ENCODE data around the gene SH3PXD2A. TPM values are rescaled to one million over a fixed set of nuclear protein-coding genes. Genes with fewer than 3 reads are reported as not detected.

Gene SH3PXD2A
- total and polyA plus RNA-seq, 2 of the 4 experiments (the other 2 are of a cell fraction) = 6.3 to 23.0 TPM

DNA sequence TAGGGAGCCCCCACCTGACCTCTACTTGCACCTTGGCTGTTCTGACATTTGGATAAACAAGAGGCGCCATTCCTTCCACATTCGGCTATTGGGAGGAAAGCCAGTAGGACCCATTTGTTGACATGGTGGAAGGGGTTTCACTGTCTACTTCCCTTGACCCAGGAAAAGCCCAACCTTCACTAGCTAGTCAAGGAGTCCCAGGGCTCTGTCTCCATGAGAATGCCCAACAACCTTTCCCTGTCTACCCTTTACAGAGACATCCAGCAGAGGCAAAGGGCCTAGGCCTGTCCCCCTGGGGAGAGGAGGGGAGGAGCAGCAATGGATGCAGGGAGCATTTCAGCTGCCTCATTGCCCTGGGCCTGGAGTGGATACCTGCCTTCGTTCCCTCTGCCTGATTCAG is 225.8 kb downstream of the SH3PXD2A start:
- Histone ChIP-seq H3K4me3 (ENCODE audit: insufficient read depth, low read depth, low read length) (no peak overlapping the region), H3K14ac (replicated peaks; ENCODE audit: low read depth, low read length) (no peak overlapping the region), H2AK5ac (ENCODE audit: low read depth, low read length) (0 out of 2 replicates have a peak overlapping the region, but pooled peaks have one; percentile 3), H2AK9ac (replicated peaks; ENCODE audit: low read depth, low read length, poor library complexity) (no peak overlapping the region), H3K9me1 (ENCODE audit: insufficient read depth, low read length) (peaks cover 9% of the 10 kb centered on the region), H3K27me3 (ENCODE audit: control insufficient read depth, insufficient read depth, low read length) (no peaks in the 10 kb centered on the region), H3K4ac (ENCODE audit: low read depth, low read length) (no peak overlapping the region), H3K36me3 (ENCODE audit: control insufficient read depth, insufficient read depth, low read length) (peaks cover 60% of the 10 kb centered on the region), H3K4me2 (ENCODE audit: low read depth, low read length) (no peak overlapping the region), H3K23ac (ENCODE audit: low read depth, low read length) (no peak overlapping the region), H4K20me1 (ENCODE audit: insufficient read depth, low read length) (peaks cover 34% of the 10 kb centered on the region), H2BK120ac (ENCODE audit: low read depth, low read length) (no peak overlapping the region), H3K4me1 (ENCODE audit: control insufficient read depth, insufficient read depth, low read length) (peaks cover 2% of the 10 kb centered on the region; the same call in 1 of the 2 replicates), H3K9ac (ENCODE audit: low read depth, low read length) (no peak overlapping the region), H3K56ac (ENCODE audit: extremely low read depth, insufficient read depth, low read length) (no peak overlapping the region), H3K18ac (ENCODE audit: low read depth, low read length) (no peak overlapping the region), H2BK5ac (ENCODE audit: low read depth, low read length, poor library complexity, severe bottlenecking) (no peak overlapping the region), H2BK15ac (ENCODE audit: low read depth, low read length) (no peak overlapping the region), H4K5ac (ENCODE audit: low read depth, low read length) (no peak overlapping the region), H4K8ac (ENCODE audit: low read depth in 2 of 2, low read length in 2 of 2) (no peak overlapping the region), H2BK20ac (ENCODE audit: low read depth, low read length) (no peak overlapping the region), H3K9me3 (ENCODE audit: control insufficient read depth, insufficient read depth, low read length) (no peaks in the 10 kb centered on the region), H3K79me1 (ENCODE audit: low read depth in 1 of 2, low read length in 2 of 2) (peaks cover 57 to 78% of the 10 kb centered on the region in 2 experiments), H4K91ac (ENCODE audit: insufficient read depth, low read depth, low read length) (no peak overlapping the region), H3K27ac (ENCODE audit: insufficient read depth, low read length) (no peak overlapping the region), H2AFZ (replicated peaks; ENCODE audit: low read length, poor library complexity) (no peak overlapping the region)
- dilution Hi-C loops (cut with HindIII; ENCODE audit: low sequenced_read_pairs, unreplicated experiment) (no loop called here), in situ Hi-C loops (cut with MboI; ENCODE audit: low sequenced_read_pairs) (no loop called here), intact Hi-C loops (cut with micrococcal nuclease) (no loop called here)
- BruUV-seq (replicated peaks) = no TSS peak
- ATAC-seq (ENCODE audit: low read depth) (no peak), DNase-seq (no peak)
- ChIA-PET CTCF (no interaction called here), POLR2A (ENCODE audit: unreplicated experiment) (no interaction called here)
- TF ChIP-seq MAZ (IDR thresholded peaks at IDR 0.05; ENCODE audit: borderline replicate concordance, low read depth, low read length) = no peak
- TF ChIP-seq RCOR1 (IDR thresholded peaks at IDR 0.05; ENCODE audit: insufficient replicate concordance, low read length) = no peak
- no peak for TF ChIP-seq RFX5 (IDR thresholded peaks at IDR 0.05; ENCODE audit: low read depth, low read length)
- TF ChIP-seq SMC3 (IDR thresholded peaks at IDR 0.05; ENCODE audit: low read depth, low read length) = no peak
- TF ChIP-seq, protein P1, sequence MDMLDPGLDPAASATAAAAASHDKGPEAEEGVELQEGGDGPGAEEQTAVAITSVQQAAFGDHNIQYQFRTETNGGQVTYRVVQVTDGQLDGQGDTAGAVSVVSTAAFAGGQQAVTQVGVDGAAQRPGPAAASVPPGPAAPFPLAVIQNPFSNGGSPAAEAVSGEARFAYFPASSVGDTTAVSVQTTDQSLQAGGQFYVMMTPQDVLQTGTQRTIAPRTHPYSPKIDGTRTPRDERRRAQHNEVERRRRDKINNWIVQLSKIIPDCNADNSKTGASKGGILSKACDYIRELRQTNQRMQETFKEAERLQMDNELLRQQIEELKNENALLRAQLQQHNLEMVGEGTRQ (IDR thresholded peaks at IDR 0.05; ENCODE audit: low read depth, low read length) = no peak
- WGBS, 2 experiments (ENCODE audit: extremely low coverage in 2 of 2, insufficient read length in 1 of 2) = no CpG with 5 or more reads among the region's 3 CpGs
